ENCODE results near the gene SPOCK1. TPM values are rescaled to one million over a fixed set of nuclear protein-coding genes. Genes with fewer than 3 reads are reported as not detected.

The SPOCK1 gene
- total and polyA plus RNA-seq, 12 donors: 13.7 to 70.3 (median 28.6) TPM

DNA sequence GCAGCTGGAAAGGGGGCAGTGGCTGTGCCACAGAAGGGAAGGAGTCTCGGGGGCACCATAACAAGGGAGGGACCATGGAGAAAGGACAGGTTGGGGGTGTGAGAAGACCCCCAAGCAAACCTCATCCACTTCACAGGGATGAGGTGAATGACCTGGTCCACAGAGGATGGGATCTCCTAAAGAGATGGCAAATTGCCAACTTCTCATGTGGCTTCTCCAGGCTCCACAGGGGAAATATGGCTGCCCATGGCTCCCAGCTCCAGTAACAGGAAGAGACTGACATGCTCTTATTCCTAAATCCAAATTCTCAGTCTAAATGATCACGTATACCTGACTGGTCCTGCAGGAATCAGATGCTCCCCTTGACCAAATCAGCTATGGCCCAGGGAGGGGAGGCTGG, 340.4 kb downstream of the SPOCK1 start:
- H3K27me3 ChIP-seq: no peaks in the 10 kb centered on the region
- WGBS, 2 donors: 90 to 91% methylated on average over 2 of the region's 2 CpGs
- H3K9me3 ChIP-seq: no peaks in the 10 kb centered on the region
- DNase-seq: no peak
- no peak overlapping the region for H3K27ac ChIP-seq
- no peaks in the 10 kb centered on the region for H3K36me3 ChIP-seq
- no peak for ATAC-seq
- no peaks in the 10 kb centered on the region for H3K4me1 ChIP-seq
- no peak for TF ChIP-seq CTCF (IDR thresholded peaks at IDR 0.05)
- intact Hi-C loops (cut with DNase I): no loop called here
- H3K4me3 ChIP-seq: no peak overlapping the region

DNA sequence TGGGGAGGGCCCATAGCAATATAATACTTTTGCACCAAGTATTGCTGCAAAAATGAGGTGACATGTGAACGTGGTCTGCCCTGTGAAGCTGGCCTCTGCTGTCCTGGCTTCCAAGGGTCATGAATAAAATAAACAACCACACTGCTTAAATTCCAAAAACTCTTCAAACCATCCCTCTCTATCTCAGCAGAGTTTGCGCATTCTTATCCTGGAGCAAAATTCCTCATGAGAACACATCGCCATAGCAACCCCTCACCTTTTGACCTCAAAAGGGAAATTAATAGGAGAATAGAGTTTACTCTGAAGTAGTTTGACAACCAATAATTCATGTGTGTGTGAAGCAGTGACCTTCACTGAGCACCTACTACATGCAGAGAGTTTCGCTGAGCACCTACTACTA, 342.9 kb downstream of the SPOCK1 start:
- Histone ChIP-seq H3K36me3 (no peaks in the 10 kb centered on the region), H3K4me3 (no peak overlapping the region), H3K27me3 (peaks cover 0 to 8% (median 0%) of the 10 kb centered on the region in 7 donors), H3K4me1 (no peaks in the 10 kb centered on the region), H3K27ac (no peak overlapping the region), H3K9me3 (no peaks in the 10 kb centered on the region)
- DNase-seq: no peak
- no peak for TF ChIP-seq CTCF (IDR thresholded peaks at IDR 0.05)
- WGBS, 2 donors: 70 to 87% methylated on average over 4 of the region's 4 CpGs
- intact Hi-C loops (cut with DNase I): no loop called here
- no peak for ATAC-seq

DNA sequence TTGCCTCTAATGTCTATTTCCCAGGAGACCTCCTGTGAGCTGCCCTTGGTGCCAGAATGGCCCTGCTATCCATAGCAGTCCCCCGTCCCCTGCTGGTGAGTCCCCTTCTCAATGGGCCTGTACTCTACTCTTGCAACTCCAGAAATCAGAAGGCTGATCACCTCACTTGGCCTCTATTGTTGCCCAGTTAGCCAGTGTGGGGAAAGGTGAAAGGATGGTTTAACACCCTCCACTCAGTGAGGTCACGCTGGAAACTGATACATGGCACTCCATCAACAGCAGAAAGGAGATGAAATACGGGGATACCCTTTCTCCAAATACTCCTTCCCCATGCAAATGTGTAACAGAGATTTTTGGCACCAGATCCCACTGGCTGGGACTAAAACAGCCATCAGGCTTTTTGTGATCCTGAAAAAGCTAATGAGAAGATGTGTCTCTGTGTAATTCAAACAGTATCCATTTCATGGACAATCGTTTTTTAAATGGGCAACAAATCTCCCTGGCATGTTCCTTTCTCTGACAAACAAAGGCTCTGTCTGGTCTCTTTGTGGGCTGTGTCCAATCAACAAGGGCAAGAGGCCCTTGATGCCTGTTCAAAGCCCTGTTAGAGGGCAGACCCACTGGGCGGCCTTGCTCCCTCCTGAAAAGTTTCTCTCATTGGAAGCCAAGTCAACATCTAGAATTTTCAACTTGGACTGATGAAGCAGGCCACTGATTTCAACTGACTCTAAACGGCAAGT, 343.7 kb downstream of the SPOCK1 start:
- no peaks in the 10 kb centered on the region for H3K36me3 ChIP-seq
- intact Hi-C loops (cut with DNase I): no loop called here
- WGBS, 2 donors: 80 to 87% methylated on average over 6 of the region's 6 CpGs
- no peak for TF ChIP-seq CTCF (IDR thresholded peaks at IDR 0.05)
- ATAC-seq (no peak), DNase-seq (no peak)
- H3K4me3 ChIP-seq: no peak overlapping the region
- no peaks in the 10 kb centered on the region for H3K4me1 ChIP-seq
- peaks cover 0 to 8% (median 0%) of the 10 kb centered on the region in 7 donors for H3K27me3 ChIP-seq
- H3K27ac ChIP-seq: no peak overlapping the region
- H3K9me3 ChIP-seq: no peaks in the 10 kb centered on the region

GRCh38 chr5:137152616-137153015, 346.5 kb downstream of the SPOCK1 start:
- 85 to 88% methylated on average over 3 of the region's 3 CpGs for WGBS, 2 donors
- intact Hi-C loops (cut with DNase I): no loop called here

More at GRCh38 chr5:137152616-137153015, 346.5 kb downstream of the SPOCK1 start:
- Histone ChIP-seq H3K4me3 (no peak overlapping the region), H3K4me1 (no peaks in the 10 kb centered on the region), H3K27me3 (peaks cover 0 to 8% (median 0%) of the 10 kb centered on the region in 7 donors), H3K36me3 (no peaks in the 10 kb centered on the region), H3K9me3 (no peaks in the 10 kb centered on the region), H3K27ac (no peak overlapping the region)
- TF ChIP-seq CTCF (IDR thresholded peaks at IDR 0.05): no peak
- ATAC-seq (no peak), DNase-seq (no peak)
